AG10803 (cell line): ENCODE results near the gene L3MBTL4.

Experiments
- DNase-seq: peaks from one replicate; pipeline ENCODE4 v3.0.0; 2010; ENCODE audit warnings: low read depth
- H3K4me3 ChIP-seq: 2 replicates; pipeline ENCODE4 v1.5.1; 2011; ENCODE audit warnings: mild to moderate bottlenecking, low read length, control low read depth
- CTCF ChIP-seq: conservative IDR thresholded peaks from 2 replicates; pipeline ENCODE4 v1.5.1; 2011; ENCODE audit warnings: mild to moderate bottlenecking, low read length, control low read depth, inconsistent platforms

The L3MBTL4 gene

GRCh38 chr18:5969355-5969988, 445.2 kb downstream of the L3MBTL4 start:
- no peak overlapping the region for H3K4me3 ChIP-seq
- DNase-seq: no peak
- no peak for TF ChIP-seq CTCF

- TF ChIP-seq CTCF: no peak
- no peak overlapping the region for H3K4me3 ChIP-seq
- DNase-seq: no peak
These were observed 447.0 kb downstream of the L3MBTL4 start for GRCh38 chr18:5967666-5968065.

- no peak for TF ChIP-seq CTCF
- DNase-seq: no peak
- H3K4me3 ChIP-seq: no peak overlapping the region
These were observed 447.7 kb downstream of the L3MBTL4 start for GRCh38 chr18:5967007-5967406.

GRCh38 chr18:5966514-5966913, 448.2 kb downstream of the L3MBTL4 start:
- DNase-seq: no peak
- no peak overlapping the region for H3K4me3 ChIP-seq
- no peak for TF ChIP-seq CTCF

DNA sequence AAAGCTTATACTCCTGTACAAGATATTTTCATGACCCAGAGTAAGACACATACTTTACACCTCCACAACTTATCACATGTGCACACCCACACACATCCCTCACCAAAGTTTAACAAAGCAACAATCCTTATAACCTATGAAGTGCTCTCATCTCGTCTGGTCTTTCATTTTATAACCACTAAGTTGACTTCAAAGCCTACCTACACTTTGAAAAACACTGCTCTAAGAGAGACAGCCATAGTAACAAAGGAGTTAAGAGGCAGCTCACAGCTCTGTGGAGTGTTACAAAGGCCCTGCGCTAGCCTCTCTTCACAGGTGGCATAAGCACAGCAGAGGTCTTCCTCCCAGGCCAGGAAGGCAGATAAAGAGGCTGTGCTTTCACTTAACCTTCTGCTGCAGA, 449.7 kb downstream of the L3MBTL4 start:
- DNase-seq: no peak
- H3K4me3 ChIP-seq: no peak overlapping the region
- no peak for TF ChIP-seq CTCF

DNA sequence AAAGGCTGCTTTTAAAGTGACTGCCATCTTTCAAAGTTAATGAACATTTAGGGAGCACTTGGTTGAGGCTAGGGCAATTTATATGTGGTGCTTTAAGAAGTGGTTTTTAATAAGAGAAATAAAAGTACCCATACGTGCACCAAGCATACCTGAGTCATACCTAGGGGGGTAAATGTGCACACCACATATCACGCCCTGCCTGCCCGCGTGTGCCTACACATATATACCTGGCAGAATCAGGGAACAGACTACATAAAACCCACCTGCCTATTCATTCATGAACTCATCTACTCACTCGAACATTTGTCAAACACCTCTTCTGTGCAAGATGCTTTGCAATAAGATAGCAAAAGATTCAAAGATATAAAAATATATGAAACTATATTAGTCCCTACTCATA, 450.1 kb downstream of the L3MBTL4 start:
- H3K4me3 ChIP-seq: no peak overlapping the region
- no peak for DNase-seq
- no peak for TF ChIP-seq CTCF

DNA sequence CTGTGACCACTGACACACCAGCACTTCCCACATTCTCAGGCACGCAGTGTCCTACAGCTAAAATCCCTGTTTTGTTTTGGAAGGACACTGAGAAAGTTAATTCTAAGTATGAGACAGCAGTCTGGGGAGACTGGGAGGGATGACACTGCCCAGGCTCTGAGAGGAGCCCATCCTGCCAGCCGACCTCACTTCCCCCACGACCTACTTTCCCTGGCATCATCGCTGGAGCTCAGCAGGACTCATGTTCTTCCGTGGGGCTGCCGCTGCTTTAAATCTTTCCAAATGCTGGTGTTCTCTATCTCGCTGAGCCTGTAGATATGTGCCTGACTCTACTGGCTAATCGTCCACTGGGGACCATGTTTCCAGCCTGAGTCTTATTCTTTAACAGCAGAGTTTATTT, 450.6 kb downstream of the L3MBTL4 start:
- H3K4me3 ChIP-seq: no peak overlapping the region
- TF ChIP-seq CTCF: no peak
- DNase-seq: no peak
